Activated CD8-positive, alpha-beta memory T cell treated with anti-CD3 and anti-CD28 coated beads for 48 hours (primary cell): ENCODE data around the gene CD74.
"Not testable (repeated sequence)": the region's sequence is repeated elsewhere in the genome, so short reads cannot be mapped to it uniquely, and the experiment has no call there.

Experiments used
- DNase-seq, 3 experiments: peaks; one replicate each; pipeline ENCODE4 v3.0.0-alpha.2; 2020; ENCODE audit warnings: low read depth in 2 of 3, low spot score in 2 of 3

CD74 gene

DNA sequence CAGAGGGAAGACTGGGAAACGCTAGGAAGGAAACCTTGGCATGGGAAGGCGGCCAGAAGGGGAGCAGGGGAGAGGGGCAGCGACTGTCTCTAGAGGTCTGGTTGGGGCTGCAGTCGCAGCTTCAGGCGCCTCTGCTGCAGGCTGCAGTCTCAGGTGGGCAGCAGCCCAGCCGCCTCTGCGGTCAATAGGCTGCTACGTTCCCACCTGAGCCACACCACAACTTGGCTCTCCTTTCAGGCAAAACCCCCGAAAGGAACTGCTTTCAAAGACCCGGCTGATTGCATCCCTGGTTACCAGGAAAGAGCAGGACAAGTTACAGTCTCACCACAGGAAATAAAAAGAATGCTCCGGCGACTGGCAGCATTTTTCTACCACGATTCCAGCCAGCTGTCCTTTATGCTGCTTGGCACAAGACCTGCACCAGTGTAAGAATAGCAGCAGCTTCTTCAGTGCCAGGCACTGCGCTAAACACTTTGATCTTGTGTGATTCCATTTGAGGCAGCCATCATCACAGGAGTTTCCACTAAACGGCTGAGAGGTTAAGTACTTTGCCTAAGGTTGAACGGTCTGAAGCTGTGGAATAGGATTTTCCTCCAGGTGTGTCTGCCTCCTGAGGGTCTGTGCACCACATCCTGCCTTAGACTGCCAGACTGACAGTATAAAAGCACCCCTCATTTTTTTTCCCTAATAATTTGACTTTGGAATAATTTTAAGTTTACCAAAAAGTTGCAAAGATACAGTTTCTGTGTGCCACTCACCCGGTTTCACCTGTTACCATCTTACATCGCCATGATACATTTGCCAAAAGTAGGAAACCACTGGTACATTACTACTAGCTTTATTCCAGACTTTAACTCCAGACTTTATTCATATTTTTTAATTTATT is 29.3 kb upstream of the CD74 start:
- DNase-seq: no peak

DNA sequence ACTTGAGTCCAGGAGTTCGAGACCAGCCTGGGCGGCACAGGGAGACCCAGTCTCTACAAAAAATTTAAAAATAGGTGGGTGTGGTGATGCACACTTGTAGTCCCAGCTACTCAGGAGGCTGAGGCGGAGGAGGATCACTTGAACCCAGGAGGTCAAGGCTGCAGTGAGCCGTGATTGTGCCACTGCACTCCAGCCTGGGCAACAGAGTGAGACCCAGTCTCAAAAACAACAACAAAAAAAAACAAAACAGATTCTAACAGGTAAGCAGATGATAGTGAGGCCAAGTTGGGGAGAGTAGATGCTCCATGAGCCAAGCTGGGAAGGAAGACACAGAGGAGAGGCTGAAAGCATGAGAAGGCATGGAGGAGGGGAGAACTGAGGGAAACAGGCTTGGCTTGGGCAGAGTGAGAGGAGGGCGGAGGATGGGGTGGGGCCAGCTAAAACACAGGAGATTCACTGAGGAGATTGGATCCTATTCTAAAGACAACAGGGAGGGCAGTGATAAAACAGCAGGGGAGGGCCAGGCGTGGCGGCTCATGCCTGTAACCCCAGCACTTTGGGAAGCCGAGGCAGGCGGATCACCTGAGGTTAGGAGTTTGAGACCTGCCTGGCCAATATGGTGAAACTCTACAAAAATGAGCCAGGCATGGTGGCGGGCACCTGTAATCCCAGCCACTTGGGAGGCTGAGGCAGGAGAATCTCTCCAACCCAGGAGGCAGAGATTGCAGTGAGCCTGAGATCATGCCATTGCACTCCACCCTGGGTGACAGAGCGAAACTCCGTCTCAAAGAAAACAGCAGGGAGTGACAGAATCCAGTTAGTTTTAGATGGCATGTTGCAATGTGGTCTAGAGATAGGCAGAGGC is 28.5 kb upstream of the CD74 start:
- DNase-seq: no peak

DNA sequence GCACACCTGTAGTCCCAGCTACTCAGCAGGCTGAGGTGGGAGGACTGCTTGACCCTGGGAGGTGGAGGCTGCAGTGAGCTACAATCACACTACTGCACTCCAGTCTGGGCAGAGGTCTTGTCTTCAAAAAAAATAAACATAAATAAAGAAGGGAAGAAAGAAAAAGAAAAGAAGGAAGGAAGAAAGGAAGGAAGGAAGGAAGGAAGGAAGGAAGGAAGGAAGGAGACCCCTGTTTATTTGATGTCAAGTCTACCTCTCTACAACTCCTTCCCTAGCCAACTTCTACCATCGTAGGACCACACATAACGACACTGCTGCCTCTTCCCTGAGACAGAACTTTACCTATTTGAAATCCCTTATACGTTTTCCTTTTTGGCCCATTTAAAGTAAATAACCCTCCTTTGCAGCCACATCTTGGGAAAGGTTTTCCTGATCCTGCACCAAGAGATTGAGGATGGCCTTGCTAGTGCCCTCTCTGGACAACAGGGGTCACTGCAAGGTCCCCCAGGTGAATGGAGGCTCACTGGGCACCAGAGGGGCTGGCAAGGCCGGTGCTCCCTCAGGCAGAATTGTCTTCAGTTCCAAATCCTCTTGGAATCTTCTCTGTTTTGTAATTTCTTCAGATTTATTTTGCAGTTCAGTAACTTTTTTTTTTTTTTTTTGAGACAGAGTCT is 26.3 kb upstream of the CD74 start:
- DNase-seq: no peak

DNA sequence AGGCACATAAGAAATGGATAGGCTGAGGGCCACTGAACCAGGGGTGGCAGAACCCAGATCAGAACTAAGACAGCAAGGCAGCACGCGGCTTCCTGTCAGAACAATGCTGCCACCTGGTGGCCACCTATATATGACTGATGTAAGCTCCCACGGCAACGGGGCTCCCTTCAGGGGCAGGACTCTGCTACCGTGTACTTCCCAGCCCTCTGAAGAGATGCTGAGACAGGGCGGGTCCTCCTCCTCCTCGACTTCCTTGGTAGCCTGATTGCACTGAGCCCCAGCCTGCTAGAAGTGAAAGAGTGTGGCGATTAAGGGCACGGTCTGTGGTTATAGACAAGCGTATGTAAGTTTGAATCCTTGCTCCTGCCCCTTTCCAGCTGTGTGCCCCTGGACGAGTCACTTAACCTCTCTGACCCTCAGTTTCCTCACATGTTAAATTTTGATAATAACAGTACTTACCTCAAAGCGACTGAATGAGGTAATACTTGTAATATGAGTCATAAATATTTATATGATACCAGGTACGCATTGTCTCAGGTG is 23.5 kb upstream of the CD74 start:
- DNase-seq: peak; percentile 66 to 87 (median 84)

DNA sequence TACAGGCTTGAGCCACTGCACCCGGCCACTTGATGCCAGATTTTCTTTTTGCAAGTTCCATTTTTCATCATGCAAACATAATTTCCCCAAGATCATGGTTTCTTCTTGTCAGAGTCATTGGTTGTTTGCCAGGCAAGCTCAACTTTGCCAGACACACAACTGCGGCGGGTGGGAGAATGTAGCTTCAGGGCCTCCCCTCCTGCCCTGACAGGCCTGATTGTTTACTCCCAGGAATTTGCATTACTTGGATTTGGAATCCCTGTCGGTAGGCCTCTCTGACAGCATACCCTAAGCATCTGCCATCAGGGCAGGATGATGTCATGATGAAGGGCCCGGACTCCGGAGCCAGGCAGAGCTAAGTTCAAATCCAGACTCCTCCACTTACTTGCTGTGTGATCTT is 21.8 kb upstream of the CD74 start:
- DNase-seq: no peak

DNA sequence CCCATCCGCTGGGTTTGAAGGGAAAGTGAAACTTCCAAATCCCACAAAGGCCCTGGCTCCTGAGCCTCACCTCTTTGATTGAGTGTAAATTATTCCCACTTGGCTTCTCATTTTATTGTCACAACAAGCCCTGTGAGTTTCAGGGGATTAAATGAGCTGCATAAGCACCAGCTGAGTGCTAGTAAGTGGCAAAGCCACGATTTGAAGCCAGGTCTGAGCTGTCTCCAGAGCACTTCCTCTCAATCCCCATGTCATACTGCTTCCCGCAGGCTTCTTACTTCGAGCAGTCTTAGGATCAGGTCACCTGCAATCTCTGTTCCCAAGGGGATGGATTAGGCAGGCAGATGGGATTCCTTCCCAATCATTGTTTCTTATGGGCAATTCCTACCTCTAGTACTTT is 18.9 kb upstream of the CD74 start:
- no peak for DNase-seq

DNA sequence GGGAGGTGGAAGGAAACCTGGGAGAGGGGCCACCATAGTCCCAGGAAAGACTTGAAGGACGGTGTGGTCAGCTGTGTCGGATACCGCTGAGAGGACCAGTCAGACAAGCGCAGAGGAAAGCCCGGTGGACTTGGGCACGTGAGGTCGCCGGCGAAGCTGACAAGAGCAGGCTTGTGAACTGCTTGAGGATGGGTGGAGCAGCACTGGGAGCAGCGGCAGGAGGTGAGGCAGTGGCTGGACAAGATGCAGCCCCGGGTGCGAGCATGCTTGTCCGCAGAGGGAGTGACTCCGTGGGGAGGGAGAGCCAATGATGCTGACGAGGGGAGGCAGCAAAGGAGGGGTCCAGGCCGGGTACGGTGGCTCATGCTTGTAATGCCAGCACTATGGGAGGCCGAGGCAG is 18.3 kb upstream of the CD74 start:
- no peak for DNase-seq

DNA sequence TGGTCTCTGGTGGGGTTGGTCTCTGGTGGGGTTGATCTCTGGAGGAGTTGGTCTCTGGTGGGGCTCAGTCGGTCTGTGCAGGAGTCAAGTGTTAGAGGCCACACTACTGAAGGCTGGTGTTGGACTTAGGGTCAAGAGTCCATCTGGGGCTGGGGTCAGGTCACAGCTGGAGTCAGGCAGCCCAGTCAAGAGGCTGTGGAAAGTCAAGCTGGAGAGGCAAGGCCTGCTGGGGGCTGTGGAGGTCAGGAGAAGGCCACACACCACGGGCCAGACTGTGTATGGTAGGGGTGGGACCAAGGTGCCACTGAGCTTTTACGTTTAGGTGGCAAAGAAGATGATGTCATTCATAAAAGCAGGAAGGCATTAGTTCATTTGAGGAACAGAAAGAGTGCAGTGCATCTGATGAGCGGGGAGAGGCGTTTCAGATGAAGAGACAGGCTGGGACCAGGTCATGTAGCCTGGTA is 16.7 kb upstream of the CD74 start:
- DNase-seq: no peak

DNA sequence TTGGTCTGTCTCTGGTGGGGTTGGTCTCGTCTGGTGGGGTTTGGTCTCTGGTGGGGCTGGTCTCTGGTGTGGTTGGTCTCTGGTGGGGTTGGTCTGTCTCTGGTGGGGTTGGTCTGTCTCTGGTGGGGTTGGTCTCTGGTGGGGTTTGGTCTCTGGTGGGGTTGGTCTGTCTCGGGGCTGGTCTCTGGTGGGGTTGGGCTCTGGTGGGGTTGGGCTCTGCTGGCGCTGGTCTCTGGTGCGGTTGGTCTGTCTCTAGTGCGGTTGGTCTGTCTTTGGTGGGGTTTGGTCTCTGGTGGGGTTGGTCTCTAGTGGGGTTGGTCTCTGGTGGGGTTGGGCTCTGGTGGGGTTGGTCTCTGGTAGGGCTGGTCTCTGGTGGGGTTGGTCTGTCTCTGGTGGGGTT is 16.3 kb upstream of the CD74 start:
- DNase-seq: no peak

DNA sequence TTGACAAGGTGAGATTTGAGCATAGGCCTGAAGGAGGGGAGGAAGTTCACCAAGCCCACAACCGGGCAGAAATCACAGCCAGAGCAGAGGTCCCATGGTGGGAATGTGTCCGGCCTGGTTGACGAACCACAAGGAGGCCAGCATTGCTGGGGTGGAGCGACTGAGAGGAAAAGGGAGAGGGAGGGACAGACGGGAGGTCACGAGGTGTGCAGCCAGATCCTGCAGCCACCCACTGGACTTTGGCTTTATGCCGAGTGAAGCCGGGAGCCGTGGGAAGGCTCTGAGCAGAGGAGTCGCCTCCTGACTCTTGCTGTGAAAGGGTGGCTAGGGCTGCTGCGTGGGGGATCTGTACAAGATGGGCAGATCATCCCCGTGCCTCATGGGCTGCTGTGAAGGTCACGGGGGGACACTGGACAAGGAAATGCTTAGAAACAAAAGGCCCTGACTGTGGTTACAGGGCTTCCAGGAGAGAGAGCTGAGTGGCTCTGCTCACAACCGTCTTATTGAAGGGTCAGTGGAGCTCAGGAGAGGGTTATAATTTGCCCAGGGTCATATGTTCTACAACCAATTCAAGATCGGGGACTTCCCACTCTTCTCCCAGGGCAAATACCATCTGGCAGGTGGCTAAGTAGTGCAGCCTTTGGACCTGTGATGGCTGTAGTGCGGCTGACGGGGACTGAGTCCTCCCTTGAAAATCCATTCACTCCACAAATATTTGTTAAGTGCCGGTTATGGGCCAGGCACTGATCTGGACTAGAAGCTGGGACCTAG is 15.6 kb upstream of the CD74 start:
- DNase-seq: no peak

DNA sequence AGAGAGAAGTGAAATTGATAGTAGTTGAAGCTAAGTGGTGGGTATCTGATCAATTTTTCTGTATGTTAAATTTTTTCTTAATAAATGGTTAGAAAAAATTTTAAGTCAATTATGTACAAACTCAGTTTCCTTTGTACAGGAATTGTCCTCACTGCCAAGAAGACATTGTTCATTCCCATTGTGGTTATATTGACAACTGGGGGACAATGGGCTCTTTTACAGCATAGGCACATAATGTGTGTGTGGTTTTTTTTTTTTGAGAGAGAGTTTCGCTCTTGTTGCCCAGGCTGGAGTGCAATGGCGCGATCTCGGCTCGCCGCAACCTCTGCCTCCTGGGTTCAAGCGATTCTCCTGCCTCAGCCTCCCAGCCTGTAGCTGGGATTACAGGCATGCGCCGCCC is 13.5 kb upstream of the CD74 start:
- not testable (repeated sequence) for DNase-seq

DNA sequence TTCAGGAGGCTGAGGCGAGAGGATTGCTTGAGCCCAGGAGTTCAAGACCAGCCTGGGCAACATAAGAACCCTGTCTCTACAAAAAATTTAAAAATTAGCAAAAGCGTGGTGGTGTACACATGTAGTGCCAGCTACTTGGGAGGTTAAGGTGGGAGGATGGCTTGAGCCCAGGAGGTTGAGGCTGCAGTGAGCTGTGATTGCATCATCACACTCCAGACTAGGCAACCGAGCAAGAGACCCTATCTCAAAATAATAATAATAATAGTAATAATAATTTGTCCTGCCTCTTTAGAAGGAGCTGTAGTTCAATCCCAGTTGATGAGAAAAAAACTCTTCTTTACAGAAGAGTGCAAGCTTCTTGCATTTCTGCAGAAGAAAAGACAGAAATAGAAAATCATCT is 10.0 kb upstream of the CD74 start:
- DNase-seq: no peak

DNA sequence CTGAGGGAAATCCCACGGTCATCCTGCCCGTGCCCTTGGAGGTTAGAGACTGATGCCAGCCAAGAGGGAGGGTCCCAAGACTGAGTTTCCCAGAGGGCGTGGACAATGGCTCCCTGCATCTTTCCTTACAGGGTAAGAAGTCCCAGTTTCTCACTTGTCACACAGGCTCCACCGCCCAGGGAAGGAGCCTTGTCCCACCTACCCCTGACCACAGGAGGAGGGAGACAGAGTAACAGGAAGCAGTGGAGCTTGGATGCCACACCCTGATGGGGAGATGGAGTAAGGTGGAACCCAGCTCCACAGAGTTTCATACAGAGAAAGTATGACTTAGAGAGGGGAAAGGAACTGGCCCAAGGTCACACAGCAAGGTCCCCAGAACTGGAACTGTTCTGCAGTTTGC is 9.4 kb upstream of the CD74 start:
- DNase-seq: no peak

DNA sequence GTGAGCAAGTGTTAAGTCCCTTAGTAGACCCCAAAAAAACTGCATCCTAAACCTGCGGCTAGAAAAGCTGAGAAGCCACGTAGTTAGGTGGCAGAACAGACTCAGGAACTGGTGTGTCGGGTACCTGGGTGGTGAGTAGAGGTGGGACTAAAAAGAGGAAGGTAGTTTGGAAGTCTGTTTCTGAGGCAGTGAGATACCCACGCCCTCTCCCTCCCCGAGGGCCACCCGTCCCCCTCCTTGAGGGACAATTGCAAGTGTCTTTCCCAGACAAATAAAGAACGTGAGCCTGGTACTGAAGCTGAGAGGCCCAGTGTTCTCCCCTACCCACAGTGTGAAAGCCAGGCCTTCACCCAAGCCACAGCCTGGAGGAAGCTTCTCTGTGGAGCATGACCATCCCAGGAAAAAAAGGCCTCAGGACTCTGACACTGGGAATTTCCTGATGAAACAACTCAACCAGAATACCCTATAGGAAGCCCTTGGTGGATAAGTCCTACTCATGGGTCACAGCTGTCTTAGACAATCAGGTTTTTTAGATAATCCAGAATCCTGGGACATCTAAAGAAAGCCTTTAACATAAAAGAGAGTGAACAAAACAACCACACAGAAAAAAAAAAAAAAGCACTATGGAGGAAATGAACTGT is 7.0 kb upstream of the CD74 start:
- no peak for DNase-seq

DNA sequence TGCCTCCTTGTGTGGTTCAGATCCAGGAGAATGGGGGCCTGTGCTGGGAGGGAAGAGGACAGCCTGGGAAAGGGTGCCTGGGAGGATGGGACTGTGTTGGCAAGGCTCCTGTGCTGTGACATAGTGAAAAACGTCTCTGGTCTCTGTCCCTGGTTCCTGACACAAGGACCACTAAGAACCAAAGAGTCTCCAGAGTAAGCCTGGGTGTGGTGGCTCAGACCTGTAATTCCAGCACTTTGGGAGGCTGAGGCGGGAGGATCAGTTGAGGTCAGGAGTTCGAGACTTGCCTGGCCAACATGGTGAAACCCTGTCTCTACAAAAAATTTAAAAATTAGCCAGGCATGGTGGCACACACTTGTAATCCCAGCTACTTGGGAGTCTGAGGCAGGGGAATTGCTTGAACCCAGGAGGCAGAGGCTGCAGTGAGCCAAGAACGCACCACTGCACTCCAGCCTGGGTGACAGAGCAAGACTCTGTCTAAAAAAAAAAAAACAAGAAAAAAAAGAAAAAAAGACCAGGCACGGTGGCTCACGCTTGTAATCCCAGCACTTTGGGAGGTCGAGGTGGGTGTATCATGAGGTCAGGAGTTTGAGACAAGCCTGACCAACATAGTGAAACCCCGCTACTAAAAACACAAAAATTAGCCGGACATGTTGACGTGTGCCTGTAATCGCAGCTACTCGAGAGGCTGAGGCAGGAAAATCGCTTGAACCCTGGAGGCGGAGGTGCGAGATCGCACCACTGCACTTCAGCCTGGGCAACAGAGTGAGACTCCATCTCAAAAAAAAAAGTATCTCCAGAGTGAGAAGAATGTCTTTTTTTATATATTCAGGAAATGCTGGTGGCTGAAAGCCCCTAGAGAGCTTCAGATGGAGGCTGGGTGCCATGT is 1.4 kb upstream of the CD74 start:
- DNase-seq: not testable (repeated sequence)

DNA sequence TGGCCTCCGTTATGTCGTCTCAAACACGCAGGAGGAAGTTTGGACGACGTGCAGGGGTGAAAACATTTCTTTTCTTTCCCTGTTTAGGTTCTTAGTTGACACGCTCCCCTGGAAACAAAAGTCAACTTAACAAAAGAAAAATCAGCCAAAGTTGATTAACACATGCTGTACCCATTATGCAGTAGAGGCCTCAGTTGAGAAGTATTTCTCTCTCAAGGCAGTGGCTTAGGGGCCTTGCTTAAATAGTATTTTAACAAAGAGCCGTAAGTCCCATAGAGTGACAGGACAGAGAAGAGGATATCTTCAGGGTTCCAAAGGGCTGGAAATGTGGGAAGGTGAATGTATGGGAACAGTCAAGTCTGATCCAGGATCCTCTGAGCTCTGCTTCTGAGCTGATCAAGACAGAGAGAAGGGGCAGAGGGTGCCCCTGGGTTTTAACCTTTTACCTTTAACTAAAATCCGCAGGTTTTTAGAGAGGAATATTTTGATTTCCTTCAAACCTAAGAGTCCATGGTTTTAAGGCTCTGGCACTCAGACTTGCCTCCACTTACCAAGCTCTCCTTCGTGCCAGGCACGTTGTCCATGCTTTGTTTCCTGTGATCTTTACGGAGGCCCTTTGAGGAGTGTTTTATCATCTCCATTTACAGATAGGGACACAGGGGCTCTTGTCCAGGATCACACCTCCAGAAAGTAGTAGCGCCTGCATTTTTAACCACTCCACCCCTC is 629 bp upstream of the CD74 start:
- DNase-seq: no peak

DNA sequence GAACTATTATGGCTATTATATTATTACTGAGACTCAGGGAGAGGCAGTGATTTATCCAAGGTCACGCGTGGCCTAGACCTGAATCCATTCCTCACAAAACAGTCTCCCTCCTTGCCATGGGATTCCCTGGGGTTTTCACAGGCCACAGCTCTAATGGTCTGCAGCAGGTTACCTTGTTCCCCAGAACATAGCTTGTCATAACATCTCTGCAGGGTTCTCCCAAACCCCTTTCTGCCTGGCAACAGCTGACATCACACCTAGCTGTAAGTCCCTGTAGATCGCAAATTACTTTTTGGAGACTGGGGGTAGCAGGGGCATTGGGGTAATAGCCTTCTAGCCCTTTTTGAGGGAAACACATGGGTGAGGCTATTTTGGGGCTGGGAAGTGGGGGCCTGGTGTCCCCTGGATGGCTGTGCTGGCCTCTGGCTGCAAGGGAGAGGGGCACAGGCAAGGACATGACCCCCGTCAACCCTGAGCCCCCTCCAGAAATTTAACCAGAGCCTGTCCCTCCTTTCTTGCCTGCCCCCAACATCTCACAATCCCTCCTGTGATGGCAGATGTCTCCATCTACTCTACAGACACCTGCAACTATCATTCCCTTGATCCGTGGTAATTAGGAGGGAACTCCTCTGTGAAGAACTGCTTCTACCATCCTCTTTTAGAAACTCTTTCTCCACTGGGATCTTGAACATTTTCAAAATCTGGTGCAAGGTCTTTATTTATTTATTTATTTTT is 1.3 kb downstream of the CD74 start:
- DNase-seq: no peak
